Neural progenitor cell (in vitro differentiated cells): ENCODE results near the gene ZNF586.

Experiments used
- EZH2 ChIP-seq: fragments of 200-600 bp; sonication (generic); IDR thresholded peaks from 2 replicates; pipeline ENCODE4 v1.6.1; 2017; ENCODE audit warnings: antibody characterized with exemption, mild to moderate bottlenecking, moderate library complexity
- EZH2phosphoT487 ChIP-seq: fragments of 200-600 bp; sonication (generic); IDR thresholded peaks from 2 replicates; pipeline ENCODE4 v1.6.1; 2017; ENCODE audit warnings: antibody characterized with exemption
- TF ChIP-seq, protein P1 (sequence below): fragments of 200-600 bp; sonication (generic); IDR thresholded peaks from 2 replicates; pipeline ENCODE4 v1.5.1; 2017; ENCODE audit warnings: antibody characterized with exemption, mild to moderate bottlenecking

GRCh38 chr19:57812226-57812625, 42.8 kb downstream of the ZNF586 start:
- TF ChIP-seq, protein P1, sequence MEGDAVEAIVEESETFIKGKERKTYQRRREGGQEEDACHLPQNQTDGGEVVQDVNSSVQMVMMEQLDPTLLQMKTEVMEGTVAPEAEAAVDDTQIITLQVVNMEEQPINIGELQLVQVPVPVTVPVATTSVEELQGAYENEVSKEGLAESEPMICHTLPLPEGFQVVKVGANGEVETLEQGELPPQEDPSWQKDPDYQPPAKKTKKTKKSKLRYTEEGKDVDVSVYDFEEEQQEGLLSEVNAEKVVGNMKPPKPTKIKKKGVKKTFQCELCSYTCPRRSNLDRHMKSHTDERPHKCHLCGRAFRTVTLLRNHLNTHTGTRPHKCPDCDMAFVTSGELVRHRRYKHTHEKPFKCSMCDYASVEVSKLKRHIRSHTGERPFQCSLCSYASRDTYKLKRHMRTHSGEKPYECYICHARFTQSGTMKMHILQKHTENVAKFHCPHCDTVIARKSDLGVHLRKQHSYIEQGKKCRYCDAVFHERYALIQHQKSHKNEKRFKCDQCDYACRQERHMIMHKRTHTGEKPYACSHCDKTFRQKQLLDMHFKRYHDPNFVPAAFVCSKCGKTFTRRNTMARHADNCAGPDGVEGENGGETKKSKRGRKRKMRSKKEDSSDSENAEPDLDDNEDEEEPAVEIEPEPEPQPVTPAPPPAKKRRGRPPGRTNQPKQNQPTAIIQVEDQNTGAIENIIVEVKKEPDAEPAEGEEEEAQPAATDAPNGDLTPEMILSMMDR: no peak
- no peak for TF ChIP-seq EZH2
- TF ChIP-seq EZH2phosphoT487: no peak
